Measurements from ENCODE around the gene MPEG1. TPM values are rescaled to one million over a fixed set of nuclear protein-coding genes. Genes with fewer than 3 reads are reported as not detected.

MPEG1 gene
- total and polyA plus RNA-seq, 9 of the 15 experiments (the other 6 are each of a cell fraction or from before 2014, with no cell fraction given), result 0.07 TPM; not detected in 8

GRCh38 chr11:59195586-59195985 is 17.1 kb downstream of the MPEG1 start:
- Histone ChIP-seq H3K4me2 (ENCODE audit: insufficient read depth, low read length) (no peak overlapping the region), H3K36me3 (ENCODE audit: control insufficient read depth, insufficient read depth, low read length) (no peaks in the 10 kb centered on the region), H3K9me3 (replicated peaks; ENCODE audit: control insufficient read depth, insufficient read depth, low read depth, low read length) (no peaks in the 10 kb centered on the region), H4K20me1 (replicated peaks; ENCODE audit: control insufficient read depth, insufficient read depth, low read length) (no peaks in the 10 kb centered on the region), H3K4me3 (no peak overlapping the region), H3K9me1 (ENCODE audit: control insufficient read depth, insufficient read depth, low read length) (no peaks in the 10 kb centered on the region), H3K27me3 (ENCODE audit: control insufficient read depth in 2 of 2, insufficient read depth in 2 of 2, low read length in 2 of 2) (peaks cover 12 to 36% of the 10 kb centered on the region in 2 experiments), H3K9ac (ENCODE audit: insufficient read depth in 1 of 2, low read depth in 2 of 2, low read length in 2 of 2) (no peak overlapping the region), H3K27ac (ENCODE audit: extremely low read depth, low read depth, low read length) (no peak overlapping the region), H3K4me1 (replicated peaks in 1 of 2; ENCODE audit: control insufficient read depth in 2 of 2, insufficient read depth in 2 of 2, low read length in 2 of 2) (no peaks in the 10 kb centered on the region), H2AFZ (ENCODE audit: low read depth, low read length) (no peak overlapping the region), H3K79me2 (ENCODE audit: control insufficient read depth, insufficient read depth, low read length) (no peaks in the 10 kb centered on the region)
- DNase-seq (ENCODE audit: extremely low read depth in 1 of 4, low spot score in 3 of 4) (no peak), FAIRE-seq (no peak), ATAC-seq (no peak)
- ChIA-PET POLR2A (interaction anchor here (0.5 to 1.2 kb wide), 2 partner anchors 70 to 651 kb away, joined by 3 read pairs; no protein-coding TSS in a partner anchor), CTCF (ENCODE audit: low intra/inter-chr PET ratio) (no interaction called here)
- BruUV-seq (replicated peaks), result no TSS peak
- under 1% methylated on average over 4 of the region's 4 CpGs for whole genome bisulfite sequencing (ENCODE audit: insufficient coverage, low coverage, missing lambda C conversion rate)
- in situ Hi-C loops (cut with MboI) (loop anchor here (25.0 kb wide), 1 partner anchor 492 kb away; no protein-coding TSS in a partner anchor), intact Hi-C loops (cut with micrococcal nuclease) (no loop called here)
- TF ChIP-seq, protein P1, sequence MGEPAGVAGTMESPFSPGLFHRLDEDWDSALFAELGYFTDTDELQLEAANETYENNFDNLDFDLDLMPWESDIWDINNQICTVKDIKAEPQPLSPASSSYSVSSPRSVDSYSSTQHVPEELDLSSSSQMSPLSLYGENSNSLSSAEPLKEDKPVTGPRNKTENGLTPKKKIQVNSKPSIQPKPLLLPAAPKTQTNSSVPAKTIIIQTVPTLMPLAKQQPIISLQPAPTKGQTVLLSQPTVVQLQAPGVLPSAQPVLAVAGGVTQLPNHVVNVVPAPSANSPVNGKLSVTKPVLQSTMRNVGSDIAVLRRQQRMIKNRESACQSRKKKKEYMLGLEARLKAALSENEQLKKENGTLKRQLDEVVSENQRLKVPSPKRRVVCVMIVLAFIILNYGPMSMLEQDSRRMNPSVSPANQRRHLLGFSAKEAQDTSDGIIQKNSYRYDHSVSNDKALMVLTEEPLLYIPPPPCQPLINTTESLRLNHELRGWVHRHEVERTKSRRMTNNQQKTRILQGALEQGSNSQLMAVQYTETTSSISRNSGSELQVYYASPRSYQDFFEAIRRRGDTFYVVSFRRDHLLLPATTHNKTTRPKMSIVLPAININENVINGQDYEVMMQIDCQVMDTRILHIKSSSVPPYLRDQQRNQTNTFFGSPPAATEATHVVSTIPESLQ (CRISPR knock-in tag; IDR thresholded peaks at IDR 0.05), result no peak
- TF ChIP-seq ZEB2 (IDR thresholded peaks at IDR 0.05), result no peak
- TF ChIP-seq SMARCA5 (IDR thresholded peaks at IDR 0.05), result no peak
- no peak for TF ChIP-seq EP400 (IDR thresholded peaks at IDR 0.05)
- TF ChIP-seq CAMTA2 (CRISPR knock-in tag; conservative IDR thresholded peaks at IDR 0.05), result no peak
- TF ChIP-seq PHB2 (IDR thresholded peaks at IDR 0.05; ENCODE audit: low read depth), result no peak
- TF ChIP-seq MYNN (IDR thresholded peaks at IDR 0.05), result no peak
- no peak for TF ChIP-seq MYNN (CRISPR knock-in tag; IDR thresholded peaks at IDR 0.05)
- TF ChIP-seq PTTG1 (tag; IDR thresholded peaks at IDR 0.05; ENCODE audit: low read depth), result no peak
- no peak for TF ChIP-seq TARDBP (IDR thresholded peaks at IDR 0.05)
- TF ChIP-seq, protein P2, sequence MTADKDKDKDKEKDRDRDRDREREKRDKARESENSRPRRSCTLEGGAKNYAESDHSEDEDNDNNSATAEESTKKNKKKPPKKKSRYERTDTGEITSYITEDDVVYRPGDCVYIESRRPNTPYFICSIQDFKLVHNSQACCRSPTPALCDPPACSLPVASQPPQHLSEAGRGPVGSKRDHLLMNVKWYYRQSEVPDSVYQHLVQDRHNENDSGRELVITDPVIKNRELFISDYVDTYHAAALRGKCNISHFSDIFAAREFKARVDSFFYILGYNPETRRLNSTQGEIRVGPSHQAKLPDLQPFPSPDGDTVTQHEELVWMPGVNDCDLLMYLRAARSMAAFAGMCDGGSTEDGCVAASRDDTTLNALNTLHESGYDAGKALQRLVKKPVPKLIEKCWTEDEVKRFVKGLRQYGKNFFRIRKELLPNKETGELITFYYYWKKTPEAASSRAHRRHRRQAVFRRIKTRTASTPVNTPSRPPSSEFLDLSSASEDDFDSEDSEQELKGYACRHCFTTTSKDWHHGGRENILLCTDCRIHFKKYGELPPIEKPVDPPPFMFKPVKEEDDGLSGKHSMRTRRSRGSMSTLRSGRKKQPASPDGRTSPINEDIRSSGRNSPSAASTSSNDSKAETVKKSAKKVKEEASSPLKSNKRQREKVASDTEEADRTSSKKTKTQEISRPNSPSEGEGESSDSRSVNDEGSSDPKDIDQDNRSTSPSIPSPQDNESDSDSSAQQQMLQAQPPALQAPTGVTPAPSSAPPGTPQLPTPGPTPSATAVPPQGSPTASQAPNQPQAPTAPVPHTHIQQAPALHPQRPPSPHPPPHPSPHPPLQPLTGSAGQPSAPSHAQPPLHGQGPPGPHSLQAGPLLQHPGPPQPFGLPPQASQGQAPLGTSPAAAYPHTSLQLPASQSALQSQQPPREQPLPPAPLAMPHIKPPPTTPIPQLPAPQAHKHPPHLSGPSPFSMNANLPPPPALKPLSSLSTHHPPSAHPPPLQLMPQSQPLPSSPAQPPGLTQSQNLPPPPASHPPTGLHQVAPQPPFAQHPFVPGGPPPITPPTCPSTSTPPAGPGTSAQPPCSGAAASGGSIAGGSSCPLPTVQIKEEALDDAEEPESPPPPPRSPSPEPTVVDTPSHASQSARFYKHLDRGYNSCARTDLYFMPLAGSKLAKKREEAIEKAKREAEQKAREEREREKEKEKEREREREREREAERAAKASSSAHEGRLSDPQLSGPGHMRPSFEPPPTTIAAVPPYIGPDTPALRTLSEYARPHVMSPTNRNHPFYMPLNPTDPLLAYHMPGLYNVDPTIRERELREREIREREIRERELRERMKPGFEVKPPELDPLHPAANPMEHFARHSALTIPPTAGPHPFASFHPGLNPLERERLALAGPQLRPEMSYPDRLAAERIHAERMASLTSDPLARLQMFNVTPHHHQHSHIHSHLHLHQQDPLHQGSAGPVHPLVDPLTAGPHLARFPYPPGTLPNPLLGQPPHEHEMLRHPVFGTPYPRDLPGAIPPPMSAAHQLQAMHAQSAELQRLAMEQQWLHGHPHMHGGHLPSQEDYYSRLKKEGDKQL (CRISPR knock-in tag; IDR thresholded peaks at IDR 0.05; ENCODE audit: borderline replicate concordance), result no peak
- TF ChIP-seq, protein P3, sequence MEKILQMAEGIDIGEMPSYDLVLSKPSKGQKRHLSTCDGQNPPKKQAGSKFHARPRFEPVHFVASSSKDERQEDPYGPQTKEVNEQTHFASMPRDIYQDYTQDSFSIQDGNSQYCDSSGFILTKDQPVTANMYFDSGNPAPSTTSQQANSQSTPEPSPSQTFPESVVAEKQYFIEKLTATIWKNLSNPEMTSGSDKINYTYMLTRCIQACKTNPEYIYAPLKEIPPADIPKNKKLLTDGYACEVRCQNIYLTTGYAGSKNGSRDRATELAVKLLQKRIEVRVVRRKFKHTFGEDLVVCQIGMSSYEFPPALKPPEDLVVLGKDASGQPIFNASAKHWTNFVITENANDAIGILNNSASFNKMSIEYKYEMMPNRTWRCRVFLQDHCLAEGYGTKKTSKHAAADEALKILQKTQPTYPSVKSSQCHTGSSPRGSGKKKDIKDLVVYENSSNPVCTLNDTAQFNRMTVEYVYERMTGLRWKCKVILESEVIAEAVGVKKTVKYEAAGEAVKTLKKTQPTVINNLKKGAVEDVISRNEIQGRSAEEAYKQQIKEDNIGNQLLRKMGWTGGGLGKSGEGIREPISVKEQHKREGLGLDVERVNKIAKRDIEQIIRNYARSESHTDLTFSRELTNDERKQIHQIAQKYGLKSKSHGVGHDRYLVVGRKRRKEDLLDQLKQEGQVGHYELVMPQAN (IDR thresholded peaks at IDR 0.05; ENCODE audit: borderline replicate concordance), result no peak
- no peak for TF ChIP-seq POLR3G (IDR thresholded peaks at IDR 0.05; ENCODE audit: extremely low read depth, insufficient read length, insufficient replicate concordance)
- no peak for TF ChIP-seq NFYB (IDR thresholded peaks at IDR 0.05; ENCODE audit: extremely low read depth, insufficient read length)
- TF ChIP-seq, protein P4, sequence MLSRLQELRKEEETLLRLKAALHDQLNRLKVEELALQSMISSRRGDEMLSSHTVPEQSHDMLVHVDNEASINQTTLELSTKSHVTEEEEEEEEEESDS (CRISPR knock-in tag; IDR thresholded peaks at IDR 0.05), result no peak
- no peak for TF ChIP-seq ZNF717 (CRISPR knock-in tag; IDR thresholded peaks at IDR 0.05)
